Measurements from ENCODE around the gene RPL22. TPM values are rescaled to one million over a fixed set of nuclear protein-coding genes. Genes with fewer than 3 reads are reported as not detected.

Gene RPL22
- total RNA-seq, 4 donors from 2014 or later, result 142 to 235 (median 159) TPM

DNA sequence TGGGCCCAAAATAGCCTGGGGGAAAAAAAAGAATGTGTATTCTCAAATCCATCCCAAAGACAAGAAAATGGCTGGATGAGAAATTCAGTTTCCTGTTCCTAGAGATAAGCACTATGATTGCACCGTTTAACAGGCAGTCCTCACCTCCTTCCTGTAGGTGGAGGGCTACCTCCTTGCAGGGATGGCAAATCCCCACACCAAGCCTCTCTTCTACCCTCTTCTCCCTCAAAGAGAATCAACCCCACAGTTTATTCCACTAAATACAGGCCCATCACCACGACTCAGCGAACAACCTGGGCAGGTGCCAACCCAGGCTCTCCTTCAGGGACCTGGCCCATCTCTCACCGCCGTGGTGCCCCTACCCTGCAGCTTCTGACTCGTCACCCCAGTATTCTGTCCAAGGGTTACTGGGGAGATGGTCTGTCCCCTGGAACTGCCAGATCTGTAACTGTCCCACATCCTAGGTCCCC, 15.8 kb downstream of the RPL22 start:
- Histone ChIP-seq H3K36me3 (peaks cover 0 to 39% (median 0%) of the 10 kb centered on the region in 3 donors), H3K4me3 (no peak overlapping the region), H3K9me3 (no peaks in the 10 kb centered on the region), H3K27me3 (peaks cover 3 to 13% of the 10 kb centered on the region in 2 donors), H3K27ac (no peak overlapping the region), H3K4me1 (peaks cover 0 to 46% (median 15%) of the 10 kb centered on the region in 4 donors)
- 56 to 66% methylated on average over 6 of the region's 6 CpGs for WGBS, 2 donors
- TF ChIP-seq CTCF (IDR thresholded peaks at IDR 0.05) (no peak), POLR2A (IDR thresholded peaks at IDR 0.05) (no peak), EP300 (IDR thresholded peaks at IDR 0.05) (no peak)
- DNase-seq (ENCODE audit: low spot score in 2 of 2), result no peak

DNA sequence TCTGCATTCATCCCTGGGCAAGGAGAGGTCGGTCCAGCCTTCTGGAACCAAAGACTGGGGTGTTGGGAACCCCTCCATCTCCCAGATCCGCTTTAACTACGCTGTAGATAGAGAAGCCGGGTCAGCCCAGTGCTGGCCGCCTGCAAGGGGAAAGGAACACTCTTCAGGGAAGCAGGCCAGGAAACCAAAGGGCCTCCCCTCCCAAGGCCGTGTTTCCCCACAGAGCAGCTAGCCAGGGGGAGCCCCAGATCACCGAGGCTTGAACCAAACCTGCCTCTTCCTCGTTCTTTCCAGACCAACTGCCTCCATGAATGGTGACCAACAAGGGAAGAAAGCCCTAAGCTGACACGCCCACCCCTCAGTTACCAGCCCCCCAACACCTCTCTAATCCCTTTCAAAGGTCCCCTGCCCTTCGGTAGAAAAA, 18.0 kb downstream of the RPL22 start:
- no peak for DNase-seq (ENCODE audit: low spot score in 2 of 2)
- H3K4me3 ChIP-seq, result no peak overlapping the region
- H3K9me3 ChIP-seq, result no peaks in the 10 kb centered on the region
- peaks cover 0 to 48% (median 15%) of the 10 kb centered on the region in 4 donors for H3K4me1 ChIP-seq
- 7 to 14% methylated on average over 10 of the region's 10 CpGs for WGBS, 2 donors
- H3K36me3 ChIP-seq, result peaks cover 0 to 19% (median 0%) of the 10 kb centered on the region in 3 donors
- H3K27ac ChIP-seq, result no peak overlapping the region
- peaks cover 5 to 35% of the 10 kb centered on the region in 2 donors for H3K27me3 ChIP-seq
- TF ChIP-seq CTCF (IDR thresholded peaks at IDR 0.05) (no peak), POLR2A (IDR thresholded peaks at IDR 0.05) (no peak)

DNA sequence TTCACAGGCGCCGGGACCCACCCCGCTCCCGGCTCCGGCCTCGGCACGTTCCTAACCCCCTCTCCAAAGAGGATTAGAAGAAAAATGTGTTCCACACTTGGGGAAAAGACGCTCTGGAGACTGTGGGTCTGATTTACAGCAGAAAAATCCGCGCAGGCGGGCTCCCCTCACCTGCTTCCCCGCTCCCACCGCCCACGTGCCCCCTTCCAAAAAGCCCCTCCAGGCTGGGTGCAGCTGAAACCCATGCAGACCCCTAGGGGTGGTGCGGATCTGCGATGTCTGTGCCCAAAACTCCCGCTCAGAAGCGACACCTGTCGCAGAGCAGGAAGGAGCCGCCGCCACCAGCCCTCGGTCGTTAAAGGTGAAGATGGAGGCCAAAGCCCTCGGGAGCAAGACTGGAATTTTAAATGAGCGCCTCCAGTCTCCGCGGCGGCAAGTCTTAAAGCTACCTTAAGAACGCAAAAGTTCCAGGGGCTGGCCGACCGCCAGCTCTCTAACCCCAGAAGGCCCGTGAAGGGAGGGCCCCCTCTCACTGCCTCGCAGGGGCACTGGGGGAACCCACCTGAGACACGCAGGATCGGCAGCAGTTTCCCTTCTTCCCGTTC, 18.6 kb downstream of the RPL22 start:
- H3K9me3 ChIP-seq, result no peaks in the 10 kb centered on the region
- WGBS, 2 donors, result 3 to 4% methylated on average over 14 to 36 of the region's 36 CpGs
- H3K4me3 ChIP-seq, result peak overlapping the region in 1 of 4 donors; percentile 46
- TF ChIP-seq EP300 (IDR thresholded peaks at IDR 0.05) (no peak), CTCF (IDR thresholded peaks at IDR 0.05) (no peak), POLR2A (IDR thresholded peaks at IDR 0.05) (no peak)
- peaks cover 0 to 17% (median 0%) of the 10 kb centered on the region in 3 donors for H3K36me3 ChIP-seq
- H3K27ac ChIP-seq, result no peak overlapping the region
- DNase-seq (ENCODE audit: low spot score in 2 of 2), result no peak
- H3K27me3 ChIP-seq, result peaks cover 5 to 41% of the 10 kb centered on the region in 2 donors
- peaks cover 0 to 46% (median 15%) of the 10 kb centered on the region in 4 donors for H3K4me1 ChIP-seq

DNA sequence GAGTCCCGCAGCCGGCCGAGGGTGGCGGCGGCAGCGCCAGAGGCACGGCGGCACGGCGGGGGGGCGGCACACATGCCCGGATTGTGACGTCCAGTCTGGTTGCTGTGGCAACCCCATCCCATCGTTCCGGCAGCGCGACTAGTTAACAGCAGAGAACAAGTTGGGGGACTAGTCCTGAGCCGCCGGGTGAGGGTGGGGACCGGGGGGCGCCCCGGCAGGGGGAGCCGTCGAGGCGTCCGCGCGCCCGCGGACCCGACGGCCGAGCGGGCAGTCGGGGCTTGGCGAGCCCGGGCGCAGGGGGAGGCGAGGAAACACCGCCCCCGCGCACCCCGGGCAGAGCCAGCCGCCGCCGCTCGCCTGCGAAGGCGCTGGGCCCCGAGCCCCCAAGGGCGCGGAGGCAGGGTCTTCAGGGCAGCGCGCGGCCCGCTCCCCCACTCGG, 19.1 kb downstream of the RPL22 start, which contains the start of gene CHD5:
Gene CHD5 (minus strand): TSS at position 54 of the 439 bp plus-strand sequence. CDS start 298 bp downstream, outside the sequence.
- Histone ChIP-seq H3K4me3 (peak within 1 kb of the TSS in 2 of 4 donors; percentile 9 to 46), H3K9me3 (no peaks in the 10 kb centered on the region), H3K27ac (no peak within 1 kb of the TSS), H3K27me3 (peaks cover 5 to 45% of the 10 kb centered on the region in 2 donors), H3K4me1 (peaks cover 0 to 40% (median 15%) of the 10 kb centered on the region in 4 donors), H3K36me3 (peaks cover 0 to 12% (median 0%) of the 10 kb centered on the region in 3 donors)
- WGBS, 2 donors, result 2 to 12% methylated on average over 3 to 34 of the region's 57 CpGs
- no peak for DNase-seq (ENCODE audit: low spot score in 2 of 2)
- TF ChIP-seq POLR2A (IDR thresholded peaks at IDR 0.05) (no peak), CTCF (IDR thresholded peaks at IDR 0.05) (no peak), EP300 (IDR thresholded peaks at IDR 0.05) (no peak)

GRCh38 chr1:6179564-6180175, 19.7 kb downstream of the RPL22 start:
- WGBS, 2 donors, result 0 to 2% methylated on average over 2 to 44 of the region's 92 CpGs
- Histone ChIP-seq H3K27ac (no peak overlapping the region), H3K4me1 (peaks cover 0 to 34% (median 15%) of the 10 kb centered on the region in 4 donors)

More at GRCh38 chr1:6179564-6180175, 19.7 kb downstream of the RPL22 start:
- Histone ChIP-seq H3K9me3 (no peaks in the 10 kb centered on the region), H3K36me3 (peaks cover 0 to 7% (median 0%) of the 10 kb centered on the region in 3 donors), H3K4me3 (peak overlapping the region in 2 of 4 donors; percentile 9 to 46), H3K27me3 (peaks cover 5 to 49% of the 10 kb centered on the region in 2 donors)
- TF ChIP-seq POLR2A (IDR thresholded peaks at IDR 0.05) (no peak), CTCF (IDR thresholded peaks at IDR 0.05) (no peak), EP300 (IDR thresholded peaks at IDR 0.05) (no peak)
- DNase-seq (ENCODE audit: low spot score in 2 of 2), result no peak

Data from tibial nerve (tissue), 4 donors.